GM19438 (cell line): ENCODE results near the gene ATP5PB.

Experiments used
- ATAC-seq: cut with Tn5 transposase; IDR thresholded peaks from one replicate; pipeline ENCODE4 v1.9.1; 2021; ENCODE audit warnings: low read depth; ENCODE audit not compliant: unreplicated experiment

Gene ATP5PB

DNA sequence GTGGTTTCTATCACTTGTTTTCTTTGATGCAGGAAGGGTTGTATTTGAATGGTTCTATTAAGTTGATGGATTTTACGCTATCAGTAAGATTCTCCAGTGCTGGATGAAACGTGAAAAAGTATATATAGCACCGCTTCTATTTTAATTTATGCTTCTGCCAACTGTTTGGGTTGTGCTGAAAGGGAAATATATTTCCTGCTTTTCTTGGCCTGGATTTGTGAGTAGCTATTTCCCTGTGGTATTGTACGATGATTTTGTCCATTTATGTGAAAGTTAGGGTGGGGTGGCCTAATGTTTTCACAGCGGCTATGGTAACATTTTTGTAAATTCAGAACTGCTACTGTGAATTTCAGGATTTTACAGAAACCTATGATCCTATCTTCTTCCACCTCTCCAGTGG is 24.8 kb downstream of the ATP5PB start:
- ATAC-seq = no peak

DNA sequence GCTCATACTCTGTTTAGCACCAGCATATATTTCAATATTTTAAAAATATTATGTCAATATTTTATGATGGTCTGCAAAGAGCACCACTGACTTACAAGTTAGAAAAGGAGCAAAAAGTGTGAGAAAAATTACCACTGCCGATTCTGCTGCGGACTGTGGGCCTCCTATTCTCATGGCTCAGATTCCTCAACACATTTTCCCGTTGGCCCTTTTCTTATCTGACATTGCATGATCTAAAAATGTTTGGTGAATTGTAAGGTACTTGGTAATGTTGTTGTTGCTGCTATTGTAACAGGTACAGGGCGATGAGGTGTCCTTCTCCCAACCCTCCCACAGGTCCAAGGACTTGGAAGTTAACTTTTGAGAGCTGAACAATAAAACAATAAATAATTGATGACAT is 25.3 kb downstream of the ATP5PB start:
- no peak for ATAC-seq

DNA sequence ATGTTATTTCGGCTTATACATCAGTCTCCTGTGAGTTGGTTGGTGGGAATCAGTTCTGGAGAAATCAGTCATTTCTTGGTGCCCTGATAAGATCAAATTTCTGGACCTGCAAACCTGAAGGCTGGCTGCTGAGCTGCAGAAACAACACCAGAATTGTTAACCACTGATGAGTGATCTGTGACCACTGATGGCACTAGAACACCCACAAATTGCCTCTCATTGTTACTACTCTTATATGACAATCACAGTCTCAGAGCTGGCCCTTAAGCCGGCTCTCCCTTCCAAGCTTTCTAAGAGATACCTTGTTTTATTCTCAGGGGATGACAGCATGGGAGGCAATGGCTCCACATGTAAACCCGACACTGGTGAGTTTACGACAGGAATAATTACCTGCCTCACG is 26.4 kb downstream of the ATP5PB start:
- ATAC-seq = no peak

DNA sequence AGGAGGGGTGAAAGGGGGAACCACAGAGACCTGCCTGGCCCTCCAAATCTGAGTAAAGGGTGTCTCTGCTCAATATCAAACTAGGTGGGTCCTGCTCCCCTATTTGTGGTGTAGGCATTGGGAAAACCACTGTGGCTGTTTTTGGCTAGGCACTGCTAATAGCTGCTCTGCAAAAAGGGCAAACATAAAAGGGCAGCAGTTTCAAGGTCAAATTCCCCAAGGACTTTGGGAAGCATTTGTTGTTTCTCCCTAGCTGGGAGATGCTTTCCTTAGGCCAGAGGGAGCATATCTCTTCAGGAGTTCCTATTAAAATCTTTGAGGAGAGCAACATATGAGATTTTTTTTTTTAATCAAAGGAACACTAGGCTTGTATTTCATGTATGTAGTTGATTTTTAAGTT is 26.9 kb downstream of the ATP5PB start:
- no peak for ATAC-seq

DNA sequence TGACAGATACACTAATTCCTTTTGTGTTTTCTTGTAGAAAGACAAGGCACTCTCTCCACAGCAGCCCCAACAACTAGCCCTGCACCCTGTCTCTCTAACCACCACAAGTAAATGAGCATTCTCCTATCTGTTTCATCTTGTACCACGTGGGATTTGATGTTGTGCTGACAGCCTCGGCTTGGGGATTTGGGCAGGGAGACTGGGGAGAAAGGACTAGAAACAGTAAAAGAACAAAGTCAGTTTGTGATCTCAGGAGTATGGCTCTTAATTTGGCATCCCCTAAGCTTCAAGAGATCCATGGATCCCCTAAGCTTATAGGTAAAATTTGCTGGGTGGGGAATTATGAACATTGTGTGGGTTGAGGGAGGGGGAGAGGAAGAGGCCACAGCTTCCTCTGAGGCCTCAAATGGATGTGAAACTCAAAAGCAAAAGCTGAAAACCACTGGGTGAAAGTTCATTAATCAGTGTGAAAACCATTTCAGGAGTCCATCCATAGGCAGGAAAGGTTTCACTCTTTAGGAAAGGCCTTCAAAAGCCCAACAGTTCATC is 27.6 kb downstream of the ATP5PB start:
- ATAC-seq = peak; percentile 82

DNA sequence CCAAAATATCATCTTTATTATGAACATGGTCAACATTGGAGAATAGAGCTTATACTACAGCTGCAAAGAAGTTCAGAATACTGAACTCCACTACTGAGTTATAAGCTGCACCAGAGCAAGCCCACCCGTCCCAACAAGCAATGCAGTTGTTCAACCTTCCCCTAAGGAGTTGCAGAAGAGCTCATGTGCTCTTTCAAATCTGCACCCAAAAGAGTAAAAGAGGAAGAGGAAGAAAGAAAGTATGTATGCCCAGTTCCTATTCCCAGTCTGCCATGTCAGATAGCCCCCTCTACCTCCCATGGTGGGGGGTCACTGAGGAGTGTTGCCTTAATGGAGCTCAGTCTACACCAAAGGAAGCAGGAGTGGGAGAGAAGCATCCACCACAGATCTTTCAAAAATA is 31.4 kb downstream of the ATP5PB start:
- ATAC-seq = no peak

DNA sequence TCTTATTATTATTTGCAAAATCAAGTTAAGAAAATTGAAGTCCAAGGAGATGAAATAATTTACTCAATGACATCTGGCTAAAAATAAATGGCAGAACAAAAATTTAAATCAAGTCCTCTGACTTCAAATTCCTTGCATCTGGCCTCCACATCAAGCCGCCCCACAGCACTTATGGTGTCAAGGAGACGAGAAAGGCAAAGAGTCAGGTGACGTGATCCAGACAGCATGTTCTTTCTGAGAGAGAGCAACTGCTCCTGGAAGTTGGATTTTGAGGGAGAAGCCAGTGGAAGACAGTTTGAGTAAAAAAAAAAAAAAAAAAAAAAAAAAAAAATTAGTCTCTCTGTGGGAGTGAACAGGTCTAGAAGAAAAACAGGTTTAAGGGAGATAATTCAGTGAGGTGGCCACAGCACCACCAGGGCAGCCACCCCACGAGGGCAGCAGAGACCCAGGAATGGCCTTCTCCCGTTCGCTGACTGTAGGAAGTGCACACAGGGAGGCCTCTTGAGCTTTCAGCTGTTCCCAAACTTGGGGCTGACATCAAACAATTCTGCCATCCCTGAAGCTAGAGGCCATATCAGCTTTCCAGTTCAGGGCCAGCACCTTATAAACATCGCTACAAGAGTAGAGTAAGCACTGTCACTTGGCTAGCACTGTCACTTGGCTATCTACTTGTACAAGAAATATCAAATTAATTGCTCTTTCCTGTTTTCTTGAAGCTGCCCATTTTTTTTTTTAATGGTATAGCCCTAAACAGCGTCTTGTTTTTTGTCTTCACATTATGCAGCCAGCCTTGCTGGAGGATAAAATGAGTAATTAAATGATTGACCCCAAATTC is 32.3 kb downstream of the ATP5PB start:
- no peak for ATAC-seq

DNA sequence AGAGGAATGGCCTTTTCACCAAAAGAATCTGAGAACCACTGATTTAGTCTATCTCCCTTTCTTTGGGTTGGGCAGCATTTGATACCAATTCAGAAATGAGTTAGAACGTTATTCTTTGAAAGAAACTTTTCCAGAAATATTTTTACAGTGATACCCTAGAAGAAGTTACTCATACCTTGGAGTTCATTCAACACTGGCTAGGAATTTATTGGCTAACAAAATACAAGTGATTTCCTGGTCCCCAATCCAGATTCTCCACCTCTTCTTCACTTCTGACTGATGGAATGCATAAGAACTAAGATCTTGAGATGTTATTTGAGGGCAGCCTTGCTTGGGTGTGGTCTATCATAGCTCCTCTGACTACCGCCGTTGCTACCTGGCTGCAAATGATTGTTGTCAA is 33.9 kb downstream of the ATP5PB start:
- no peak for ATAC-seq

DNA sequence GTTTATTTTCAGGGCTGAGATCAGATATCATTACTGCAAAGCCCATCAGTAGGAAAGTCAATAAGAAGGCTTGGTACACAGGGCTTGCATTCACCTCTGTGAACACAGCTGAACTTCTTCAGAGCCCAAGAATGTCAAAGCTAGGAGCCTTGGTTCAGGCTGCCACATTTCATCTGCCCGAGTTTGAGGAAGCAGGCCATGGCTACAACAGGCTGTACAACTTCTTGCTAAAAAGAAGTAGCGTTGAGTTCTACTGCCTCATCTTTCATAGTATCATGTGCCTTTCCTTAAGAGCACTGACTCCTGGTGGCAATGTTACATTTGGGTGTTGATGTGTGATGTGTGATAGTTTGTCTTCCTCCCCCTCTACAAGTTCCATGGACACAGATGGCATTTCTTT is 34.6 kb downstream of the ATP5PB start:
- no peak for ATAC-seq

DNA sequence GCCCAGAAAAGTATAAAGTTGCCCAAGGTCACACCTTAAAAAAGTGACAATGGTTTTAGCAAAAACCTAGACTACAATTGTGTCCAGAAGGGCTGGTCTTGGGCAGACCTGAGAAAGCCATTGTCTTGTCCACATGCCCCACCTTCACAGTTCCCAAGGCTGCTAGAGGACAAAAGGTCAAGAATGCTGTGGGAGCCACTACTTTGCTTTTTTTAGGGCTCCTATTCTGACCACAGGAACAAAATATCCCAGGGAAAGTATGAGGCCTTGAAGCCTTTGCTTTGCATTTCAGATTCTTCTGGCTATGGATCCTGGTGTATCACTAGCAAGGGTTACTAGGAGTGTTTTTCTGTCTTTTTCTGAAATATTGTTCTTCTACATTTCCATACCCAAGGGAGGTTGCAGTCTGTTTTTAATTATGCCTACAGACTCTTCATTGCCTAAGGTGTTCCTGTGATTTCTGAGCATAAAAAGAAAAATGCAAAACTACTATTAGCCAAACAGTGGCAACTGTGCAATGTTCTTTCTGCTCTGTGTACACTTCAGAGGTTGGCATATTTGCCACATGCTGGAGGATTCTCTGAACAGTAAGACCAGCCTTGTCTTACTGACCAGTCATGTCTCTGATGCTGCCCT is 35.2 kb downstream of the ATP5PB start:
- no peak for ATAC-seq

DNA sequence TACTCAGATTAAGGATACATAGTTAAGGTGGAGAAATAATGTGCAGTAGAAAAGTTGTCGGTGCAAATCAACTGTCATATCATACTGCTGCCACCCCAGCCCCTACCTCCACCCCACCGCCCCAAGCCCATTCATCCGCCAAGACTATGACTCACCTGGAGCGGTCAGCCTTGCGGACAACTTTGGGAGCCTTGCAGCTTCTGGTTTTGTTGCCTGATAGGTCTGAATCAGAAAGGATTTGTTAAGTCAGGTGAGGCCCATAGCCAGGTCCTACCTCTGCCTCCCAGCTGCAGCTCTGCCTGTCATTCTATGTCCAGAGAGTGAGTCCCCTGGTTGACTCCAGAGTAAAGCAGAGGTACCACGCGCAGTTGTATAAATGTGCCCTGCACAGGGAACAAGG is 37.2 kb downstream of the ATP5PB start:
- ATAC-seq = no peak

DNA sequence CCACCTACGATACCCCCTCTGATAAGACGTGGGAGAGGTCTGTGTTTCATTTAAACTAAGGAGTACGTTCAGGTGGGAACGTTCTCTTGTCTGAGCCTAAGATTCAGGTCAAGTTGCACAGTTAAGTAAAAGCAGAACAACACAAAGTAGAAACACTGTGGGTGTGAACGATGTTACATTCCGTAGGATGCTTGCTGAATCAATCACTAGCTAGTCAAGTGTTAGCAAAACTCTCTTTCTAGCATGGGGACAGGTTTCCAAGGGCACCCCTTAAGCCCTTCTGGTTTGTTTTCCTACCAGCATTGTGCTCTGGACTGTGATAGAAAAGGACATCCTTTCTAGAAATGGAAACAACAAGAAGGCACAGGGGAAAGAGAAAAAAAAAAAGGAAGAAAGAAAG is 37.9 kb downstream of the ATP5PB start:
- no peak for ATAC-seq

DNA sequence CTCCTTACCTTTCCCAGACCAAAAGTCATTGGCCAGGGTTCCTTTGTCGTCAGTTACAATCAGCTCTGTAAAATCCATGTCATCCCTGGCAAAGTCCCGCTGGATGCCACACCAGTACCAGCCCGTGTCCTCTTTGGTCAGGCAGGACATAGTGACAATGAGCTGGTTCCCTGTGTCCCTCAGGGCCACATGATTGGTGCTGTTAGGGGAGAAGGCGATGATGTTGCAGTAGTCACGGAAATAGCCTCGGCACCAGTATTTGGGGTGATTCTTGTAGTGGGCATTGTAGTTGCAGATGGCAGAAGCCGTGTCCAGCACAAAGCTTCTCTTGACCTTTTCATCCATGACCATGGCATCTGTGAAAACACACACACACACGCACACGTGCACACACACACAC is 39.4 kb downstream of the ATP5PB start:
- ATAC-seq = no peak

DNA sequence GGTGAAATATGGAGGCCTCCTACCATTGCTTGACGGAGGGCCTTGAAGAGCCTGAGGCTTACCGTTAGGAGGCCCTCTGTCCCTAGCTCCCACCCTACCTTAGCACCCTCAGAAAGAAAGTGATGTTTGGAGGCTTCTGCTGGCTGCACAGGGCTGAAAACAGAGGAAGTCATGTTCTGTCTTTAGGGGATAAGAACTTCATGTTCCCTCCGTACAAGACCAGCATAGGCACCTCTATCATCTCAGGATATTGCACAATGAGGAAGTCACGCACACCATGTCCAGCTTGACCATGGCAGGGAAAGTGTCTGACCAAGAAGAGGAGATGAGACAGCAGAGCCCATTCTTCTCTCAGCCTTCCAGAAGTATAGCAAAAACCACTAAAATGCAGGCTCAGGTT is 40.3 kb downstream of the ATP5PB start:
- ATAC-seq = no peak

DNA sequence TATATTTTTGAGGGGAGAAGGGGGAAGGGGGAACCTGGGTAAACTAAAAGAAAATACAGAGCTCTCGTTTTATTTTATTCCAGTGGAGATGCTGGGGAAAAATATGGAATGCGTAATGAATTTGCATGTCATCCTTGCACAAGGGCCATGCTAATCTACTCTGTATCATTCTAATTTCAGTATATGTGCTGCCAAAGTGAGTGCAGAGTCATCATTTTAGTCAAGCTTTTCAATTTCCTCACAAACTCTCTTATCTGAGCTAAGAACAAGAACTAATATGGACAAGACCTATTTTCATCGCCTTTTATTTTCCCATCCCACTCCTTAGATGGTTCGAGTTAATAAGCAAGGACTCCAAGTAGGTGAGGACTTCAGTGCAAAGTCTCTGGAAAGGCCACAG is 41.0 kb downstream of the ATP5PB start:
- ATAC-seq = no peak

DNA sequence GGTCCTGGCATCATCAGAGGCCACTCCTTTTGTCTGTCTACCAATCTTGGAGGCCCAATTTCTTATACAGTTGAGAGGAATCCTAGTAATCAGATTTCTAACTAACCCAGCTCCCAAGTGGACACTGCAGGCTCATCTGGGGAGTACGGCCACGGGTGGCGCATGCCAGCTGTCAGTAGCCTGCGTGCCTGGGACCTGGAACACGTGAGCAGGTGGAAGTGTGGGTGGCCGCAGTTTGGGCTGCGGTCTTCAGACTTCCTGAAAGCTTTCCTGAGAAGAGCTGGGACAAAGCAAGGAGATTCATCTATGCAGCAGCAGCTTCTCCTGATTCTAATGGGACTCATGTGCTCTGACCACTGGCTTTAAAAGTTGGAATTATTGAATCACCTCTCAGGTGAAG is 41.8 kb downstream of the ATP5PB start:
- ATAC-seq = no peak

DNA sequence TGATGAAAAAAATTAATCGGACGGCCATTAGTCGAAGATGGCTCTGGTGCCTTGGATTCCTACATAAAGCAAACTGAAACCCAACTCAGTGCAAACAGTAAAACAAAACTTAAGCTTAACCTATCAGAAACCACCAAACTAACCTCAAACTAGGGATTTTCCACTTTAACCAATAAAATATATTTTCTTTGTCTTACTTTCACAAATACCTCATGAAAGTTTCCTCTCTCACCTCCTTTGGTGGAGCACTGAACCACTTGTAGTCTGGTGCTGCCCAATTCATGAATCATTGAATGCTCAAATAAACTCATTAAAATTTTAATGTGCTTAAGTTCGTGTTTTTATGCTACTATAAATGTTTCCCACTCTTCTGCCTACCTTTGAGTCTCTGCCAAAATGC is 47.1 kb downstream of the ATP5PB start:
- ATAC-seq = no peak

DNA sequence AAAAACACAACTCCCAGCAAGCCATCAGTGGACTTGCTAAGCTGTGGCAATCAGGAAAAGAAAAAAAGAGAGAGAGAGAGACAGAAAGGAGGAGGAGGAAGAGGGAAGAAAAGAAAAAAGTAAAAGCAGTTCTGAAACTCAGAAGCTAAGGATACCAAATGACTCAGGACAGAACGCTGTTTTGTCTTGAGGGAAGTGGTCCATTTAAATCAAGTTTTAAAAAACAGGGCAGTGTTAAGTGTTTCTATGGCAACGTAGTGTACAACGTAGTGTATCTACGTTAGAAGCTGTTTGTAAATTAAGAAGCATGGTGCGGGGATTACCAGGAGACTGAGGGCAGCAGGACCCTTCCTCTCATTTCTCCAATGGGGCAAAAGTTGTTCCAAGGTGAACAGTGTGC is 48.3 kb downstream of the ATP5PB start:
- no peak for ATAC-seq

DNA sequence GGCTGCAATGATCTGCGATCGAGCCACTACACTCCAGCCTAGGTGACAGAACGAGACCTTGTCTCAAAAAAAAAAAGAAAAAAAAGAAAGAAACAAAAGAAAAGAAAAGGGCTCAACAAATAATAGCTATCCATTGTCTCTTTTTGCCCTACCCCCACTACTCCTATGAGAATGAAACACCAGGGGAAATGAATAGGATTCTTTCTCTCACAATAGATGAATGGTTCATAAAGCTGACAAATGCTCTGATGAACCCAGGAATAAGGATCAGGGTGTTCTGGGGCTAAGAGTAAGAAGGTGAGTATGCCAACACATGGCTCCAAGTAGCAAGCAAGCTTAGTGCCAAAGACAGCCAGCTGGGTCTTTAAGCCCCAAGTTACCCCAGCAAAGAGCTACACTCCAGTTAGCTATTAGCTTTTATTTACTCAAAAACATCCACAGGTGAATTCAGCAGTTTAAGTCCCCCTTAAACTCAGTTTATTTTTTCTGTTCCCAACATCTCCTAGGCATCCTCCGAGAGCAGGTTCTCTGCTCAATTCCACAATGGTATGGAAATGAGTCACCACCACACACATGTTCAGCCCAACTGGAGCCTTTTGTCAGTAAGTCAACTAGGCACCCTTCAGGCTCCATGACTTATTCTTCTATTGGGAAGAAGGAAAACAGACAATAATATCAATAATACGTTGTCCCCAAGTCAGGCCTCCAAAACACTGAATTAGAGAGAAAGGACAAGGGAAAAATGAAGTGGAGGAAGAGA is 49.9 kb downstream of the ATP5PB start:
- no peak for ATAC-seq

DNA sequence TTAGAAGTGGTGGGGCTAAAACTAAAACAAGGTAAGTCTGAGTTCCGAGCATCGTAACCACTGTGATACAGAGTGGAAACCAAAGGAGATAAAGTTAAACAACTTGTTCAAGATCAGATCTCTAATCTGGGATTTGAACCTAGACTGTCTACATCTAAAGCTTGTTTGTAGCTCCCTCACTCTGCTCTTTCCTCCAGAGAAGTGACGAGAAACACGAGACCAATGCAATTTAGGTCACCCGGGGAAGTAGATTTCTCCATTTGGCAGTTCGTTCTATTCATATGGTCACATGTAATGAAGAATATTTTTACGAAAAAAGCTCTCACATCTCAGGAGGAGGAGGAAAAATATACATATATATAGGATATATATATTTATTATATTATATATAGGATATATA is 52.4 kb downstream of the ATP5PB start:
- no peak for ATAC-seq

DNA sequence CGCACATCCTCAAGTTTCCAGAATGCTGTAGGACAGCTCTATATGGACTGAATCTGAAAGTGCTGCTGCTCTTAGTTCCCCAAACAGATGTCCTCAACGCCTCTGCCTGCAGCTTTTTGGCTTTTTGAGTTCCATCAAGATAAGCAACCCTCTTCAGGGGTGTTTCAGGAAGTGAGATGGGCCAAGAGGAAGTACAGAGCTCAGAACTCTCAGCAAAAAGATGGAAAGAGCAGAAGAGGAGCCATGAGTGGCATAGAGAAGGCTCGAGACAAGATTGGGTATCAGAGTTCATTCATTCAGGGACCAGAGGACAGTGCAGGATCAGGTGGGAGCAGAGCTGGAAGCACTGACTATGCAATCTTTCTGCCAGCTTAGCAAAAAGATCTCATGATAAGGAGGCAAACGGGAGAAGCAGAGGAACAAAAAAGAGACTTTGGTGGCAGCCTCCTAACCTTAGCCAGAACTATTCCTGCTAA is 54.4 kb downstream of the ATP5PB start, which contains the start of the genes ADORA3 and TMIGD3:
Gene ADORA3, minus strand, starts transcription at position 49 of the 476 bp plus-strand sequence. CDS start 279 bp downstream, outside the sequence.
Gene TMIGD3, minus strand, starts transcription at position 49 of the 476 bp plus-strand sequence. CDS start 279 bp downstream, outside the sequence.
- no peak for ATAC-seq
